Middle frontal gyrus (tissue), 1 donor: ENCODE results near the gene TP53.

Experiments used
- DNase-seq: peaks from one replicate; pipeline ENCODE4 v3.0.0-alpha.2; 2015; ENCODE audit warnings: low spot score; ENCODE audit errors: extremely low spot score

Gene TP53

DNA sequence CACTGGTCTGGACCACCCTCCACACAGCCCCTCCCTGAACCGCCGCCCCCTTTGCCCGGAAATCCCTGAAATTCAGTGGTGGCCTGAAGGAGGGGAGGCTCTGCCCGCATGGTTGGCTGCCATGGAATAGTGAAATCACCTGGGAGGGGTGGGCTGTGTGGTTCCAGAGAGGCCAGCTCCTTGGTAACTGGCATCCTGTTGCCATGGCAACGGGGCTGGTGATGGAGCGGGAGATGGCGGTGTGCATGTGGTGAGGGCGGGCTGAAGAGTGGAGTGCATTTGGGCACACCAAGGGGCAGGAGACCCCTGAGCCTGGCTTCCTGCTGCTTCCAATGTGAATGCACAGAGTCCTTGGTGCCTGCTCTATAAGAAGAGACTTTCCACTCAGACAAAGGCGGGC lies 20.2 kb upstream of the TP53 start:
- DNase-seq, result no peak

- DNase-seq, result no peak
These were observed 19.5 kb upstream of the TP53 start for GRCh38 chr17:7706631-7707354.

GRCh38 chr17:7705269-7706255 lies 18.3 kb upstream of the TP53 start:
- no peak for DNase-seq

DNA sequence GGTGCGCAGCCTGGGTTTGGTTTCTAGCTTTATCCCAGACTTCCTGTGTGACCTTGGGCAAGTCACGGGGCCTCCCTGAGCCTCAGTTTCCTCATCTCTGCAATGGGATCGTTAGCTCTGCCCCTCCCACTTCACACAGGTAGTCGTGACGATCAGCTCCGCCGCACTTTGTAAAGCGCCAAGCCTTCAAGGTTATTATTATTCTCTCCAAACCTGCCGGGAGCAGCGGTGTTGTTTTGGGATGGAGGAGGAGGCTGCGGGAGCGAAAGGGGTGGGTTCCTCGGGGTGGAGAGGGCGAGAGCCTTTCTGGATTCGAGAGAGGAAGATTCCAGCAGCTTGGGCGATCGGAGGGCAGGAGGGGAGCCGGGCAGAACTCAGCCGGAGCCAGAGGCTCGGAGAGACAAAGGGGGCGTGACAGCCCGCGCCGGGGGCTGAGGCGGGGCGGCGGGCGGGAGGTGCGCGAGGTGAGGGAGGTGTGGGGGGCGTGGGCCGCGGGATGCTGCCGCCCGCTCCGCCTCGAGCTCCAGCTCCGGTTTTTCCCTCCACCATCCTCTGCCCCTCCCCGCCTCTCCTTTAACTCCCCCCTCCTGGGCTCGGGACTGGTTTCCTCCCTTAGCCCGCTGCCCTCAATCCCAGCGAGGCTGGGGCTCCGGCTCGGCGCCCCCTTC lies 17.4 kb upstream of the TP53 start, which contains the start of gene EFNB3:
TSS of gene EFNB3 (plus strand) at position 602 of the 668 bp plus-strand sequence. CDS start 397 bp downstream, outside the sequence.
- no peak for DNase-seq

- no peak for DNase-seq
These were observed 16.5 kb upstream of the TP53 start for GRCh38 chr17:7703584-7704479.

- DNase-seq, result no peak
These were observed 15.5 kb upstream of the TP53 start for GRCh38 chr17:7702776-7703175.

GRCh38 chr17:7701681-7702080 lies 14.4 kb upstream of the TP53 start:
- DNase-seq, result no peak

DNA sequence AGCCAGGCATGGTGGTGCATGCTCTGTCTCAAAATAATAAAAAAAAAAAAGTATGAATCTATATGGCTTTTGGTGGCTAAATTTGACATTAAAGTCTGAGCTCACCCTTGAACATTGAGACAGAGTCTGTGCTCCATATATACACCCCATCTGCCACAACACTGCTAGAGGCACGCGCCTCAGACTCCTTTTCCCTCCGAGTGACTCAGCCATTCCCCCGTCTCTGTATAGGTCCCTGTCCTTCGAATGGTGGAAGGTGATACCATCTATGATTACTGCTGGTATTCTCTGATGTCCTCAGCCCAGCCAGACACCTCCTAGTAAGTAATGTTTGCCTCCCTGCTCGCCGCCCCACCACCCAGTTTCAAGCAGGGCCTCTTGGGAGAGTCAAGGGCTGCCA lies 13.2 kb upstream of the TP53 start:
- no peak for DNase-seq

DNA sequence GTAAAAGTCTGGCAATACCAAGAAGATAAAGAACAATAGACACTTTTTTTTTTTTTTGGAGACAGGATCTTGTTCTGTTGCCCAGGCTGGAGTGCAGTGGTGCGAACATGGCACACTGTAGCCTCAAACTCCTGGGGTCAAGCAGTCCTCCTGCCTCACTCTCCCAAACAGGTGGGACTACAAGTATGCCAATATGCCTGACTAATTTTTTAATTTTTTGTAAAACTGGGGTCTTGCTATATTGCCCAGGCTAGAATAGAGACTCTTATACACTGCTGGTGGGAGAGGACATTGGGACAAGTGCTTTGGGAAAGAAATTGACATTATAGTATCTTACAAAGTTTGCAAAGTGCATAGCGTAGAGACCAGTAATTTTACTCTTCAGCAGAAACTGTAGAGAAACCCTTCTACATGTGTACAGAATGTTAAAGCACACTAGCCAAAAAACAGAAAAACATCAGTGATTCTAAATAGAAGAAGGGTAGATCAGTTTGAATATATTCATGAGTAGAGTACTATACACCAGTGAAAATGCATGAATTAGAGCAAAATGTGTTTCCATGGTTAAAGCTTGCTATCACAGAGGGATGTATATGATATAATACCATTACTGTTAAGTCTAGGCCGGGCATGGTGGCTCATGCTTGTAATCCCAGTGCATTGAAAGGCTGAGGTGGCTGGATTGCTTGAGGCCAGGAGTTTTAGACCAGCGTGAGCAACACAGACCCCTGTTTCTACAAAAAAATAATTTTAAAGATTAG lies 10.7 kb upstream of the TP53 start:
- DNase-seq, result no peak

- DNase-seq, result no peak
These were observed 8.3 kb upstream of the TP53 start for GRCh38 chr17:7695586-7695985.

DNA sequence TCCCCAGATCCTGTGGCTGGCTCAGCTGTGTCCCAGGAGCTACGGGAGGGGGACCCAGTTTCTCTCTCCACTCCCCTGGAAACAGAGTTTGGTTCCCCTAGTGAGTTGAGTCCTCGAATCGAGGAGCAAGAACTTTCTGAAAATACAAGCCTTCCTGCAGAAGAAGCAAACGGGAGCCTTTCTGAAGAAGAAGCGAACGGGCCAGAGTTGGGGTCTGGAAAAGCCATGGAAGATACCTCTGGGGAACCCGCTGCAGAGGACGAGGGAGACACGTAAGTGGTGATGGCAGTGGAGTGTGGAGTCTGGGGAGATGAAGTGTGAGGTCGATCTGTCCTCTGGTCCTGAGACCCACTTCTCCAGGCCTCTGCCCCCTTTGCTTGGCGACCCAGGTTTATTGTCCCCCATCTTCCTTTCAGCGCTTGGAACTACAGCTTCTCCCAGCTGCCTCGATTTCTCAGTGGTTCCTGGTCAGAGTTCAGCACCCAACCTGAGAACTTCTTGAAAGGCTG lies 1.6 kb upstream of the TP53 start:
- no peak for DNase-seq

DNA sequence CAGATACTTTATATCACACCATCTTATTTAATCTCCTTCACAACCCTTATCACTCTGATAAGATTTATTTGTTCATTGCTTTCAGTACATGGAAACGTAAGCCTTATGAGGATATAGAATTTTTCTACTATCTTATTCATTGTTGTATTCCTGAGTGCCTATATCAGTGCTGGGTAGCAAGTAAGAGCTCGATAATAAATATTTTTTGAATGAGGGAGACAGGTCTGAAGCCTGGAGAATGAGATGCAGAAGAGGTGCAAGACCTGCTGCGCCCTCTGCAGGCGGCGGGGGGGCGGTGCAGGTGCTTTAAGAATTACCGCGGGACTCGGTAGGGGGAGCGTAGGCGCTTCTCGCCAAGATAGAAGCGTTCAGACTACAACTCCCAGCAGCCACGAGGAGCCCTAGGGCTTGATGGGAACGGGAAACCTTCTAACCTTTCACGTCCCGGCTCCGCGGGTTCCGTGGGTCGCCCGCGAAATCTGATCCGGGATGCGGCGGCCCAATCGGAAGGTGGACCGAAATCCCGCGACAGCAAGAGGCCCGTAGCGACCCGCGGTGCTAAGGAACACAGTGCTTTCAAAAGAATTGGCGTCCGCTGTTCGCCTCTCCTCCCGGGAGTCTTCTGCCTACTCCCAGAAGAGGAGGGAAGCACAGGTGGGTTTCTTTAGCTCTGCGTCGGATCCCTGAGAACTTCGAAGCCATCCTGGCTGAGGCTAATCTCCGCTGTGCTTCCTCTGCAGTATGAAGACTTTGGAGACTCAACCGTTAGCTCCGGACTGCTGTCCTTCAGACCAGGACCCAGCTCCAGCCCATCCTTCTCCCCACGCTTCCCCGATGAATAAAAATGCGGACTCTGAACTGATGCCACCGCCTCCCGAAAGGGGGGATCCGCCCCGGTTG lies 868 bp upstream of the TP53 start, which contains the start of gene WRAP53:
TSS of gene WRAP53 (plus strand) at position 570 of the 900 bp plus-strand sequence. CDS start at position 742, 172 bp downstream.
- peak; percentile 98 for DNase-seq

DNA sequence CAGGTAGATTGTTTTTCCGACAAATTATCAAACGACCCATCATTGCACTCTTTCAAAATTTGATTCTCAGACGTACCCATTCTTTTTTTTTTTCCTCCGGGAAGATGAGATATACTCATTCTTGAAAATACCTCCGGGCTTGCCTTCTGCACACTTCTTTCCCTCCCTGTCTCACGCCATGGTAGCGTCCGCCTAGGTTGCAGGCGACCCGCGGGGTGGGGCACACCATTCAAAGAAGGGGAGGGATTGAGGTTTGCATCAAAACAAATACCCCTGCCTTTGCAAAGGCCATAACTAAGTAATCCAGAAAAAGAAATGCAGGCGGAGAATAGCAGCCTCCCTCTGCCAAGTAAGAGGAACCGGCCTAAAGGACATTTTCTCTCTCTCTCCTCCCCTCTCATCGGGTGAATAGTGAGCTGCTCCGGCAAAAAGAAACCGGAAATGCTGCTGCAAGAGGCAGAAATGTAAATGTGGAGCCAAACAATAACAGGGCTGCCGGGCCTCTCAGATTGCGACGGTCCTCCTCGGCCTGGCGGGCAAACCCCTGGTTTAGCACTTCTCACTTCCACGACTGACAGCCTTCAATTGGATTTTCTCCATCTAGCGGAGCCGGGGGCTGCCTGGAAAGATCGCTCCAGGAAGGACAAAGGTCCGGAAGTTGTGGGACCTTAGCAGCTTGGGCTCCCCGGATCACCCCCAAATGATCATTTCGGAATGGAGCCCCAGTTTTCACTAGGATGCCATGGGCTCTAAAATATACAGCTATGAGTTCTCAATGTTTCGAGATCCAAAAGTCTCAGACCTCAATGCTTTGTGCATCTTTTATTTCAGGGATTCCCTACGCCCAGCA lies 843 bp downstream of the TP53 start:
- DNase-seq, result peak; percentile 76

- DNase-seq, result peak; percentile 92
These were observed 1.6 kb downstream of the TP53 start for GRCh38 chr17:7685533-7686221.

DNA sequence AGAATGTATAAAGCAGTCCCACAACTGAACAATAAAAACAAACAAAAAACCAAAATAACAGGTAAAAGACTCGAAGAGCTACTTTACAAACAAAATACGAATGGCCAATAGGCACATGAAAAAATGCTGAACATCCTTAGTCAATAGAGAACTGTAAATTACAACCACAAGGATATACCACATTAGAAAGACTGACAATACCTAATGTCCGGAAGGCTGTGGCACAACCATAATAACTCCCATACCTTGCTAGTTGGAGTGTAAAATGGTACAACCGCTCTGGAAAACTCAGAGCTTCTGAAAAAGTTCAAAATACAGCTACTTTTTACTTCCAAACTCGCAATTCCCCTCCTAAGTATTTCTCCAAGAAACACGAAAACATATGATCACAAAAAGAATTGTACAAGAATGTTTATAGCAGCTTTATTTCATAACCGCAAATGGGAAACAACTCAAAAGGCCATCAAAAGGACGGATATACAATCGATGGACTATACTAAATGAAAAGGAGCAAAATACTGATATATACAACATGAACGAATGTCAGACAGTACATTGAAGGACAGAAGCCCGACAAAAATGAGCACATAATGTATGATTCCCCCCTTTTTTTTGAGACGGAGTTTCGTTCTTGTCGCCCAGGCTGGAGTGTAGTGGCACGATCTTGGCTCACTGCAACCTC lies 2.3 kb downstream of the TP53 start:
- no peak for DNase-seq

DNA sequence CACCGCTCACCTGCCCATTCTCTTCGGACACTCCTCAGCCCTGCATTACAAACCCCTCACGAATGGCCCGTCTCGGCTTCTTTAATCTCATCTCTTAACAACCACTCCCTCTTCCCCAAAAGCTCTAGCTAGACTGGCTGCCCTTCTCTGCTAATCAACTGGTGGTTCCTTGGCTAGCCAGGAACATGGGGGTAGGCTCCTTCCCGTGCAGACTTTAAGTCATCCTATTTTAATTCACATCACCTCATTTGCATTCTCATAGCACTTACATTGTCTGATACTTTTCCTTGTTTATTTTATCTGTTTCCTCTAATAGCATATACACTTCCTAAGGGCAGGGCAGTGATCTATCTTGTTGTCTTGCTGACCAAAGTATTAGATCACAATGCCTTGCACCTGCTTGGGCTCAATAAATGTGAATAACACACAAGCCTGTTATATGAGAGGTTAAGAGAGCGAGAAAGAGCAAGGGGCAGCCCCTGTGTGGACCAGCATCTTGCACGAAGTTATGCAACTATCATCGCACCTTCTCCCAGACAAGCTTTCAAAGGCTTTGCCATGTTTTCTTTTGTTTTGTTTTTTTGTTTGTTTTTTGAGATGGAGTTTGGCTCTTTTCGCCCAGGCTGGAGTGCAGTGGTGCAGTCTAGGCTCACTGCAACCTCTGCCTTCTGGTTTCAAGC lies 9.8 kb downstream of the TP53 start:
- DNase-seq, result no peak
